Karpas-422 (cell line): ENCODE measurements around the gene COL16A1. TPM values are rescaled to one million over a fixed set of nuclear protein-coding genes. Genes with fewer than 3 reads are reported as not detected.

ENCODE experiments used
- DNase-seq: peaks from one replicate; pipeline ENCODE4 v3.0.0-alpha.2; 2015
- H2AFZ ChIP-seq: fragments of 200-600 bp; sonication (generic); 2 replicates; pipeline ENCODE4 v1.6.1; 2014; ENCODE audit warnings: antibody characterized with exemption, low read length, mixed read lengths
- H3K27ac ChIP-seq: fragments of 200-600 bp; sonication (generic); 2 replicates; pipeline ENCODE4 v1.5.1; 2014; ENCODE audit warnings: mild to moderate bottlenecking, low read length, moderate library complexity
- H3K27me3 ChIP-seq: fragments of 200-600 bp; sonication (generic); 2 replicates; pipeline ENCODE4 v1.6.1; 2014; ENCODE audit warnings: low read length, mixed read lengths
- H3K36me3 ChIP-seq: fragments of 200-600 bp; sonication (generic); 2 replicates; pipeline ENCODE4 v1.6.1; 2014; ENCODE audit warnings: low read length, mixed read lengths; ENCODE audit not compliant: insufficient read depth
- H3K4me1 ChIP-seq: fragments of 200-600 bp; sonication (generic); 2 replicates; pipeline ENCODE4 v1.6.1; 2014; ENCODE audit warnings: mild to moderate bottlenecking, low read length, mixed read lengths
- H3K4me2 ChIP-seq: fragments of 200-600 bp; sonication (generic); 2 replicates; pipeline ENCODE4 v1.6.1; 2014; ENCODE audit warnings: low read length, low read depth, mild to moderate bottlenecking; ENCODE audit not compliant: poor library complexity, severe bottlenecking
- H3K4me3 ChIP-seq: fragments of 200-600 bp; sonication (generic); 2 replicates; pipeline ENCODE4 v1.5.1; 2014; ENCODE audit warnings: mild to moderate bottlenecking, antibody characterized with exemption, low read length, mixed read lengths
- H3K79me2 ChIP-seq: fragments of 200-600 bp; sonication (generic); 2 replicates; pipeline ENCODE4 v1.6.1; 2014; ENCODE audit warnings: mild to moderate bottlenecking, low read length, mixed read lengths
- H3K9ac ChIP-seq: fragments of 200-600 bp; sonication (generic); 2 replicates; pipeline ENCODE4 v1.6.0; 2014; ENCODE audit warnings: low read length
- H3K9me2 ChIP-seq: fragments of 200-600 bp; sonication (generic), shearing (Covaris generic); replicated peaks from 2 replicates; pipeline ENCODE4 v1.6.0; 2014; ENCODE audit warnings: mild to moderate bottlenecking, low read length, moderate library complexity; ENCODE audit not compliant: insufficient read depth
- H3K9me3 ChIP-seq: fragments of 300-700, 200-600 bp; sonication (generic); 2 replicates; pipeline ENCODE4 v1.6.1; 2014; ENCODE audit warnings: low read length, mixed read lengths
- H4K20me1 ChIP-seq: fragments of 200-600 bp; sonication (generic); 2 replicates; pipeline ENCODE4 v1.6.1; 2014; ENCODE audit warnings: mild to moderate bottlenecking, antibody characterized with exemption, low read length, low read depth; ENCODE audit not compliant: insufficient read depth
- total RNA-seq: library from RNA; depleted of rRNA; stranded (reverse); fragments of >200 nt; shearing (Covaris generic); gene quantifications from 2 replicates; pipeline ENCODE4 v1.2.3, GENCODE V29; 2014; ENCODE audit warnings: low replicate concordance

The COL16A1 gene
- total RNA-seq, 1 experiment from 2014 or later = not detected

GRCh38 chr1:31699341-31699891 is 4.4 kb downstream of the COL16A1 start:
- no peaks in the 10 kb centered on the region for H3K79me2 ChIP-seq
- no peaks in the 10 kb centered on the region for H3K9me3 ChIP-seq
- H2AFZ ChIP-seq = no peak overlapping the region
- no peaks in the 10 kb centered on the region for H3K36me3 ChIP-seq
- H4K20me1 ChIP-seq = no peaks in the 10 kb centered on the region
- peaks cover 18% of the 10 kb centered on the region for H3K4me1 ChIP-seq
- H3K27ac ChIP-seq = no peak overlapping the region
- no peak for DNase-seq
- H3K9me2 ChIP-seq = no peaks in the 10 kb centered on the region
- H3K4me3 ChIP-seq = no peak overlapping the region
- H3K4me2 ChIP-seq = no peak overlapping the region
- H3K9ac ChIP-seq = no peak overlapping the region
- H3K27me3 ChIP-seq = no peaks in the 10 kb centered on the region

- no peak overlapping the region for H3K9ac ChIP-seq
- no peak for DNase-seq
These were observed 6.3 kb downstream of the COL16A1 start for GRCh38 chr1:31697369-31697984.

GRCh38 chr1:31696242-31696641 is 7.6 kb downstream of the COL16A1 start:
- H2AFZ ChIP-seq = no peak overlapping the region
- H3K27ac ChIP-seq = no peak overlapping the region
- H3K9me3 ChIP-seq = no peaks in the 10 kb centered on the region
- H4K20me1 ChIP-seq = no peaks in the 10 kb centered on the region
- H3K27me3 ChIP-seq = no peaks in the 10 kb centered on the region
- H3K4me2 ChIP-seq = no peak overlapping the region
- no peak for DNase-seq
- peaks cover 17% of the 10 kb centered on the region for H3K4me1 ChIP-seq
- H3K79me2 ChIP-seq = no peaks in the 10 kb centered on the region
- no peaks in the 10 kb centered on the region for H3K9me2 ChIP-seq
- no peak overlapping the region for H3K9ac ChIP-seq
- no peaks in the 10 kb centered on the region for H3K36me3 ChIP-seq
- H3K4me3 ChIP-seq = no peak overlapping the region

More at GRCh38 chr1:31697369-31697984, 6.3 kb downstream of the COL16A1 start:
- Histone ChIP-seq H3K36me3 (no peaks in the 10 kb centered on the region), H3K79me2 (no peaks in the 10 kb centered on the region), H3K4me1 (peaks cover 18% of the 10 kb centered on the region), H3K27ac (no peak overlapping the region), H2AFZ (no peak overlapping the region), H3K4me3 (no peak overlapping the region), H3K27me3 (no peaks in the 10 kb centered on the region), H4K20me1 (no peaks in the 10 kb centered on the region), H3K9me3 (no peaks in the 10 kb centered on the region), H3K9me2 (no peaks in the 10 kb centered on the region), H3K4me2 (no peak overlapping the region)

- Histone ChIP-seq H3K9me2 (no peaks in the 10 kb centered on the region), H3K4me3 (no peak overlapping the region), H3K27ac (no peak overlapping the region), H3K9me3 (no peaks in the 10 kb centered on the region), H4K20me1 (no peaks in the 10 kb centered on the region), H3K79me2 (no peaks in the 10 kb centered on the region), H3K36me3 (no peaks in the 10 kb centered on the region), H2AFZ (no peak overlapping the region), H3K4me1 (peaks cover 10% of the 10 kb centered on the region), H3K27me3 (no peaks in the 10 kb centered on the region), H3K9ac (no peak overlapping the region), H3K4me2 (no peak overlapping the region)
- no peak for DNase-seq
These were observed 8.5 kb downstream of the COL16A1 start for GRCh38 chr1:31695327-31695726.

GRCh38 chr1:31694964-31695313 is 8.9 kb downstream of the COL16A1 start:
- no peak overlapping the region for H2AFZ ChIP-seq
- no peaks in the 10 kb centered on the region for H3K36me3 ChIP-seq
- no peak overlapping the region for H3K4me2 ChIP-seq
- H3K27ac ChIP-seq = no peak overlapping the region
- DNase-seq = no peak
- no peak overlapping the region for H3K4me3 ChIP-seq
- H3K9me3 ChIP-seq = no peaks in the 10 kb centered on the region
- H4K20me1 ChIP-seq = 0 out of 2 replicates have a peak, but pooled peaks cover 3% of the 10 kb centered on the region
- H3K79me2 ChIP-seq = no peaks in the 10 kb centered on the region
- no peak overlapping the region for H3K9ac ChIP-seq
- no peaks in the 10 kb centered on the region for H3K27me3 ChIP-seq
- no peaks in the 10 kb centered on the region for H3K9me2 ChIP-seq
- H3K4me1 ChIP-seq = peaks cover 10% of the 10 kb centered on the region

- no peaks in the 10 kb centered on the region for H3K79me2 ChIP-seq
- H2AFZ ChIP-seq = no peak overlapping the region
- H3K4me1 ChIP-seq = peaks cover 4% of the 10 kb centered on the region
- H3K9me3 ChIP-seq = no peaks in the 10 kb centered on the region
- no peak overlapping the region for H3K27ac ChIP-seq
- H4K20me1 ChIP-seq = 0 out of 2 replicates have a peak, but pooled peaks cover 3% of the 10 kb centered on the region
- H3K27me3 ChIP-seq = no peaks in the 10 kb centered on the region
- peak; percentile 55 for DNase-seq
- H3K4me2 ChIP-seq = no peak overlapping the region
- no peak overlapping the region for H3K9ac ChIP-seq
- H3K36me3 ChIP-seq = no peaks in the 10 kb centered on the region
- H3K9me2 ChIP-seq = no peaks in the 10 kb centered on the region
- H3K4me3 ChIP-seq = no peak overlapping the region
These were observed 9.5 kb downstream of the COL16A1 start for GRCh38 chr1:31694069-31694963.

GRCh38 chr1:31693231-31693630 is 10.6 kb downstream of the COL16A1 start:
- Histone ChIP-seq H3K9me3 (no peaks in the 10 kb centered on the region), H4K20me1 (0 out of 2 replicates have a peak, but pooled peaks cover 3% of the 10 kb centered on the region), H3K79me2 (no peaks in the 10 kb centered on the region), H2AFZ (no peak overlapping the region), H3K4me1 (no peaks in the 10 kb centered on the region), H3K36me3 (no peaks in the 10 kb centered on the region), H3K27ac (no peak overlapping the region), H3K4me3 (no peak overlapping the region), H3K9ac (no peak overlapping the region), H3K27me3 (no peaks in the 10 kb centered on the region), H3K4me2 (no peak overlapping the region), H3K9me2 (no peaks in the 10 kb centered on the region)
- DNase-seq = no peak

GRCh38 chr1:31691951-31692350 is 11.9 kb downstream of the COL16A1 start:
- Histone ChIP-seq H2AFZ (no peak overlapping the region), H3K4me3 (no peak overlapping the region), H3K9ac (no peak overlapping the region), H3K9me3 (no peaks in the 10 kb centered on the region), H3K27me3 (no peaks in the 10 kb centered on the region), H3K9me2 (no peaks in the 10 kb centered on the region), H3K36me3 (no peaks in the 10 kb centered on the region), H3K4me2 (no peak overlapping the region), H4K20me1 (0 out of 2 replicates have a peak, but pooled peaks cover 3% of the 10 kb centered on the region), H3K4me1 (peaks cover 8% of the 10 kb centered on the region), H3K79me2 (no peaks in the 10 kb centered on the region), H3K27ac (no peak overlapping the region)
- DNase-seq = no peak
